HG02798 (cell line): ENCODE measurements around the gene SLC28A3.

ENCODE experiments used
- ATAC-seq: cut with Tn5 transposase; IDR thresholded peaks from one replicate; pipeline ENCODE4 v1.9.1; 2021; ENCODE audit warnings: mild to moderate bottlenecking; ENCODE audit not compliant: unreplicated experiment, poor library complexity

SLC28A3 gene

GRCh38 chr9:84343111-84343521 is 2.6 kb upstream of the SLC28A3 start:
- ATAC-seq, result no peak

DNA sequence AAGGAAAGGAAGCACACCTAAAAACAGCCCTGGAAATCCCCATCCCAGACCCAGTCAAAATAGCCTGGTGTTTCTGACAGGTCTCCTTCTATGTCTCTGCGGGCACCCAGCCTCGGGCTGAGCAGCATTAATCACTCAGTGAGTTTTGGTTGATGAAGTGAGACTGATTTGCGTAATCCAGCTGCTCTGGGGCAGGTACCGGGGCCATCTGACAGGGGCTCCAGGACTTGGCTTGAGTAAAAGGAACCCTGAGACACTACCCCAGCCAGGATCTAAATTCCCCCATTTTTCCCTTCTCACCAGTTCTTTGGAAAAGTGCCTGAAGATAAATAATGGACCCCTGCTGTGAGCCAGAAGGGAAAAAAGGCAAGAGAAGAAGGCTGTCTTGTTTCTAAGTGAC is 596 bp downstream of the SLC28A3 start:
- ATAC-seq, result no peak

GRCh38 chr9:84339503-84339902 is 1.1 kb downstream of the SLC28A3 start:
- ATAC-seq, result no peak

- ATAC-seq, result no peak
These were observed 1.8 kb downstream of the SLC28A3 start for GRCh38 chr9:84338792-84339191.

- no peak for ATAC-seq
These were observed 3.3 kb downstream of the SLC28A3 start for GRCh38 chr9:84337252-84337651.

DNA sequence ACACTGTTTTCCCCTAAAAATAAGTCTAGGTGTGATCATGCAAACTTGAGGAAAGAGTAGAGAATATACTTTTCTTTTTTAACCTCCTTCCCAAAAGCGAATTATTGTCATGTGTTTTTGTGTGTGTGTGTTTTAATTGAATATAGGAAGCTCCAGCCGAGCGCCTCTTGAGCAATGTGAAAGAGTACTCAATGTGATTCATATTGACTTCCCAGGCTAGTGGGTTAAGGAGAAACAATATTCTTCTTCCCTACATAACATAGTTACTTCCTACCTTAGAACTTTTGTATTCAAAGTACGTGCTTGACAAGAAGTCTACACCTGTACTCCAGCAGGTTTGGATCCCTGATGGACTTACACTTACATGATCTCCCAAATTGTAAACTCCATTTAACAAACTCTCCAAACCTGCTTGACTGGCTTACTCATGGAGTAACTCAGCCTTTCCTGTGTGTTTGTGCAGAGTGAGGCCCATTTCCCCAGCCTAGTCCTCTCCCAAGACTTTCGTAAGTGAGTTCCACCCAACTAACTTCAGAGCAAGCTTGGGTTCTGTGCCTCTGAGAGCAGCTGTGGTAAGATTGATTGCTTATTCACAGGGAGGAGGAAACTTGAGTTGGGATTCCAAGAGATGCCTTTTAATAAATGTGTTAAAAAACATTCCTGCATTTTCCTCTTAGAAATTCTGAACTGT is 9.3 kb downstream of the SLC28A3 start:
- no peak for ATAC-seq

DNA sequence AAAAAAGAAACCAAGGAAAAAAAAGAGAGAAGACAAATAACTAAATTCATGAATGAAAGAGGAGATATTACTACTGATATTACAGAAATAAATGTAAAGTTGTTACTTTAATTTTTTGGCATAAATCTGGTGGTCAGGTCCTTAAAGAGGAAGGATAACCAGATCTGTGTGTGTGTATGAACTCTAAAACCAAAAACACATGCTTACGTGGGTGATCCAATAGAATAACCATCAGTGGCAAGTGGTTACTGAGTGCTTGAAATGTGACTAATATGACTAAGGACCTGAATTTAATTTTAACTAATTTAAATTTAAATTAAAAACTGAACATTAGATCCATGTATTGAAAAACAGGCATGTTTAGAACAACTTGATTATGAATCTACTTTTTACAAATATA is 10.3 kb downstream of the SLC28A3 start:
- ATAC-seq, result no peak

GRCh38 chr9:84327184-84327583 is 13.4 kb downstream of the SLC28A3 start:
- no peak for ATAC-seq

DNA sequence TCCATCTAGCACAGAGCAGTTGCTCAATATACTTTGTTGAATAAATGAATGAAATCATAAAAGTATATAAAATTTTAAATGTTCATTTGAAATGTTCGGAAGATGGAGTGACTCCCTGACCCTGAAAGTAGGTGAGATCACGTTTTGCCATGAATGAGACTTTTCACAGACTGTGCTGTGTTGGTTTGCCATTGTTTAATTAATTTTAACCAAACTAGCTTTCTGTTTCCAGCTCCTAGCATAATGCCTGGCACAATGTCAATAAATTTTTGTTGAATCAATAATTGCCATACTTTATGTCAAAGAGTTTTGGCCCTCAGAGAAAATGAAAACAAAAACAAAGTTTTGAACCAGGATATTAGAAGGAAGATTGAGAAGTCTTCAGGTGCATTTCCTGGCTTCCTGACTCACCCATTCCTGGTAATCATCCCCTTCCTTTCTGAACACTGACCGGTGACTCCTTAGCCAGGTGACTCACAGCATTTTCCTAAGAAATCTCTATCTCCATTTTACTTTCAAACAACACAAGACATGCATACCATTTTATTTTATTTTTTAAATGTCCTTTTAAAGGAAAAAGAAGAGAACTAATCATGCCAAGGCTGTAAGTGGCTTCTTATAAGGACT is 15.1 kb downstream of the SLC28A3 start:
- no peak for ATAC-seq

DNA sequence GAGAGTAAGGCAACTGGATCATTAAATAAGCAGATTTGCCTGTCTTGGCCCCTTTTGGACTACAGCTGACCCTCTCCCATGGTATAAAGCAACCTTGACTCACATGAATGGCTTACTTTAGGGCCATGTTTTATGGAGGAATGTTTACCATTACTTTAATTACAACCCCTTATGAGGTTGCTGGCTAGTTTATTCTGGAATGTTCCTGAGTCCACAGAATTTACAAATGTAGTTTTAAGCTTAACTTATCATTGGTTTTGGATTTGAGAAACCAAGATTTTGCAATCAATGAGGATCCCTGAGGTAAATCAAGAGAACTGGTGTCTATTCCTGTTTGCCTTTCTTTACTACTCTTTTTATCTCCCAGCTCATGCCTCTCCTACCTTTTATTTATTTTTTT is 15.7 kb downstream of the SLC28A3 start:
- ATAC-seq, result no peak

GRCh38 chr9:84323858-84324257 is 16.7 kb downstream of the SLC28A3 start:
- ATAC-seq, result no peak

- ATAC-seq, result no peak
These were observed 17.7 kb downstream of the SLC28A3 start for GRCh38 chr9:84322828-84323227.

- ATAC-seq, result no peak
These were observed 20.3 kb downstream of the SLC28A3 start for GRCh38 chr9:84320231-84320630.

- no peak for ATAC-seq
These were observed 20.9 kb downstream of the SLC28A3 start for GRCh38 chr9:84319632-84320031.

DNA sequence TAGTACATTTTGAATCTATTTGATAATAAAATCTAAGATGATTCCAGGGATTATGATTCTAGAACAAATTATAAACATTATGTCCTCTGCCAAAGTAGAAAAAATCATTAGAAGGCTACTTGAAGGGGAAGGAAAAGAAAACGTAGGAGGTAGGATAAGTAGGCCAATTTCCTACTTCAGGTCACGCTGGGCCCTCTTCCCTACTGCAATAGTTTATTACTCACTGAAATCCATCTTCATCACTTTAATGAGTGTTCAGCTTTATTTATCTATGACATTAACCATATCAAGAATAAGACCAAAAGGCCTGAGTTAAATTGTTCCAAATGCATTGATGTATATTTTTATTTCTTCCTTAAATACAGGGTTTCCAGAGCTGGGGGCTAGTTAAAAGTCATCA is 21.6 kb downstream of the SLC28A3 start:
- no peak for ATAC-seq

DNA sequence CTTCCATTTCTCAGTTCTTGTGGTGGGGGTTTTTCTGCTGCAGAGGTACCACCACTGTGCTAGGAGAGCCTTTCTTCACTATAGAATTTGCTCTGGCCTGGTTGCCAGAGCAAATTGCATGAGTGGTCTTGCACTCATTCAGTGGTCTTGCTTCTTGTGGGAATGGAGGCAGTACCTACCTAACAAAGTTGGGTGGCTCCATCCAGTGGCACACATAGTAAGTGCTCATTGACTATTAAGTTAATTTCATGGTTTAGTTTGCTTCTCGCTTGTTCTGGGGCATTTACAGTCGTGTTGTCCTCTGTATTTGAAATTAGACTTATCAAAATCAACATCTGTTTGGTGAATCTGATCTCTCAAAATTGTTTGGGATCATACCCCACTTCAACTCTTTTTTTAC is 23.0 kb downstream of the SLC28A3 start:
- ATAC-seq, result no peak

DNA sequence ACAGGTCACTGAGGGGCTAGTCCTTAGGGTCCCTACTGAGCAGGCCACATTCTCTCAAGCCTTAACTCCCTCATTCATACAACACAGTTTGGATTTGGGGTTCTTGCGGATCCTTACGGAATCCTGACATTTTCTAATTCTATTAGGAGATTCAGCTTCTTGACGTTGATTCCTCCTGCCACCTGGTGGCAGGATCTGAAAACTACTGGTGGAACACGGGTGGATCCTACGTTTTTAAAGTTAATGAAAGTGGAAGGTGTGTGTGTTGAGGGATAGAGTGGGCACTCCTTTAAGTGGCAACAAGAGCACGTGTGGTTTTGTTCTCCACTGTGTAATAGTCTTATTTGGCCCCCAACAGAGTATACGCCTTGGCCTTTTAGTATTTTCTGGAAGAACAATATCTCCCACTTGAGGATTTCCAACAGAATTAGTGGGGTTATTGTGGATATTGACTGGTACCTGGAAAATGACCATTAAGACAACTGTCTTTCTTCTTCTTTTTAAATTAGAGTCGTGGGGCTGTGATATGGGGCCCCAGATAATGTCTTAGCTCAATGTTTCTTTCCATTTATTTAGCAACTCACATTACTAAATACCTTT is 25.2 kb downstream of the SLC28A3 start:
- ATAC-seq, result peak; percentile 79

DNA sequence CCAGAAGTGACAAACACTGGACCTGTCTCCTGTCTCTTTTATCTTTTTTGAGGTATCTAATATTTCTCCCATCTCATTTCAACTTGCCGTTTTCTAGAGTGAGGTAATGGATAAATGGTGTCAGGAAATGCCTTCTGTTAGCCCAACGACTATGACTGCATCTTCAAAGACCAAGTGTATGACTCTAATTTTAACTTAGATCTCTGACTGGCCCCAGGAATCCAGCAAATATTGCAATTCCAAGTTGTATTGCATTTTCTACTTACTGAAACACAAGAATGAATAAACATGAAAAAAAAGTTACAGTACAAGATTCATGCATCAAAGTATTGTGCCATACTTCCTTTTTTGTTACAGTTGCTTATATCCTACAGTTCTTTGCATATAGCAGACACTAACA is 26.3 kb downstream of the SLC28A3 start:
- no peak for ATAC-seq

GRCh38 chr9:84310883-84311282 is 29.7 kb downstream of the SLC28A3 start:
- no peak for ATAC-seq

DNA sequence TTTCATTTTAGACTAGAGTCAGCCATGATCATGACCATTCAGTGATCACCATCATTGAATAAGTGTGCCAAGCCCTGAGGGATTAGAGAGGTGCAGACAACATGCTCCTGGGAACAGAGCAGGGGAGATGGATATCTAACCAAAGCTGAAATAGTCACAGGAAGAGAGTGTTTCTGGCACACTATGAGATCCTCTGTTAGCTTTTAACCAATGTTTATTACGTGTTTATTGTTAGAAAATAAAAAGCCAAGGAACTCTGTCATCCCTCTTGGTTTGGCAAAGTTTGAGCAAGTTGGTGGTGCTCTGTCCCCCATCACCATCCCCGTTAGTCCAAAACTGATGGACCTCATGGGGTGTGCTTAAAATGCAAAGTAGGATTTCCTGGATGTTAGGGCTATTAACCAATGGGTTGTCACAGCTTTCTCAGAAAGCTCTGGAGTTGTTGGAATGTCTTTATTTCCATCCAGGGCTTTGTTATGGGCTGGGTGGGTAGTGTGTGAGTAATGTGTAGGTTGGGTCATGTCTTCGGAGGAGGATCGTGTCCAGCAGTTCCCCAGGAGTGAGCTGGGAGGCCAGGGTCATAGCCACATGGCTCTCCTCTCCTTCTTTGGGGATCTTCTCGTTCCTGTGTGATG is 34.9 kb downstream of the SLC28A3 start:
- ATAC-seq, result no peak

DNA sequence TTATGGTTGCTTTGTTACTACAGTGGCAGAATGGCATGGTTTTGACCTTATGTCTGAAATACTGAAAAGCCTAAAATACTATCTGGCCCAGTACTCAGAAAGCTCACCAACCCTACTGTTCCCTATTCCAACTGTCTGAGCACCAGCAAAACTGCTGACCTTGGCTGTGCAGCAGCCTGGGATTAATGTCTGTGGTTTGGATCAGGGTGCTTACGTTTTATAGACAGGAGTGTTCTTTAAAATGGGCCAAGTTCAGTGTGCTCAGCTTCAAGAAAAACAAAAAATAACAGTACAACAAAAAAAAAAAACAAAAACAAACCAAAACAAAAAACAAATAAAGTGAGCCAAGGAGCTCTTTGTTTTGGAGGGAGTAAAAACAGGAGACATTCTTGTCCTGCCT is 36.4 kb downstream of the SLC28A3 start:
- no peak for ATAC-seq
